Gastrocnemius medialis (tissue), 4 donors: ENCODE measurements around the gene CHMP2A. TPM values are rescaled to one million over a fixed set of nuclear protein-coding genes. Genes with fewer than 3 reads are reported as not detected.

Source experiments
- ATAC-seq, 2 donors: fragments of 150-250 bp; one replicate each; pipeline ENCODE4 v1.9.1; 2016
- DNase-seq, 2 donors: peaks; one replicate each; pipeline ENCODE4 v3.0.0-alpha.2; 2019
- H3K27ac ChIP-seq, 4 donors: fragments of 200-600 bp; sonication (generic); 1 replicate in 1 of 4; 2 replicates in 3 of 4; pipeline ENCODE4 v1.5.1; 2016 to 2018; ENCODE audit warnings: mild to moderate bottlenecking in 2 of 4, moderate library complexity in 1 of 4
- H3K27me3 ChIP-seq, 3 donors: fragments of 200-600 bp; sonication (generic) in 2 of 3; 1 replicate in 1 of 3; 2 replicates in 2 of 3; pipeline versions ENCODE4 v1.5.1 to v1.6.0; 2016 to 2019; ENCODE audit warnings: mild to moderate bottlenecking in 1 of 3, moderate library complexity in 1 of 3
- H3K36me3 ChIP-seq, 2 donors: fragments of 200-600 bp; sonication (generic) in 1 of 2; one replicate each; pipeline ENCODE4 v1.5.1; 2017 to 2018
- H3K4me1 ChIP-seq, 2 donors: fragments of 200-600 bp; sonication (generic) in 1 of 2; one replicate each; pipeline ENCODE4 v1.5.1; 2016 to 2017; ENCODE audit warnings: mild to moderate bottlenecking in 2 of 2
- H3K4me3 ChIP-seq, 4 donors: fragments of 200-600 bp; sonication (generic) in 3 of 4; 1 replicate in 1 of 4; 2 replicates in 3 of 4; pipeline ENCODE4 v1.5.1; 2016 to 2019; ENCODE audit warnings: mild to moderate bottlenecking in 2 of 4
- H3K9me3 ChIP-seq, 3 donors: fragments of 200-600 bp; sonication (generic) in 2 of 3; 1 replicate in 1 of 3; 2 replicates in 2 of 3; pipeline ENCODE4 v1.5.1; 2016 to 2019
- POLR2A ChIP-seq, 2 donors: fragments of 450-650 bp; IDR thresholded peaks; one replicate each; pipeline ENCODE4 v1.6.1; 2017; ENCODE audit warnings: antibody characterized with exemption in 2 of 2, mild to moderate bottlenecking in 2 of 2, moderate library complexity in 2 of 2
- in situ Hi-C, 4 donors: fragments of 200-750 bp; cut with MboI; loops; one replicate each; pipeline versions ENCODE4 v1.15.0 to v1.8.0; 2017; ENCODE audit warnings: low sequenced_read_pairs in 4 of 4
- intact Hi-C: fragments of 100-400 bp; cut with DNase I; formaldehyde crosslinking; loops from one replicate; pipeline ENCODE4 v1.15.1; 2023; ENCODE audit warnings: low total_unique reads
- total RNA-seq, 4 donors: library from RNA; depleted of rRNA; stranded (reverse); fragments of >200 nt; gene quantifications; one replicate each; pipeline versions ENCODE4 v1.1.0 to v1.2.3, GENCODE V29; 2016
- TF ChIP-seq, protein P1 (sequence below), 5 experiments: fragments of 450-650 bp in 3 of 5; fragments of 200-600 bp in 2 of 5; sonication (generic) in 2 of 5; IDR thresholded peaks in 4 of 5; conservative IDR thresholded peaks in 1 of 5; 1 replicate in 4 of 5; 2 replicates in 1 of 5; pipeline ENCODE4 v1.5.1; 2016 to 2019; ENCODE audit warnings: antibody characterized with exemption in 5 of 5, mild to moderate bottlenecking in 3 of 5, moderate library complexity in 3 of 5

Gene CHMP2A
- total RNA-seq, 4 donors from 2014 or later, result 82.3 to 165 (median 113) TPM

DNA sequence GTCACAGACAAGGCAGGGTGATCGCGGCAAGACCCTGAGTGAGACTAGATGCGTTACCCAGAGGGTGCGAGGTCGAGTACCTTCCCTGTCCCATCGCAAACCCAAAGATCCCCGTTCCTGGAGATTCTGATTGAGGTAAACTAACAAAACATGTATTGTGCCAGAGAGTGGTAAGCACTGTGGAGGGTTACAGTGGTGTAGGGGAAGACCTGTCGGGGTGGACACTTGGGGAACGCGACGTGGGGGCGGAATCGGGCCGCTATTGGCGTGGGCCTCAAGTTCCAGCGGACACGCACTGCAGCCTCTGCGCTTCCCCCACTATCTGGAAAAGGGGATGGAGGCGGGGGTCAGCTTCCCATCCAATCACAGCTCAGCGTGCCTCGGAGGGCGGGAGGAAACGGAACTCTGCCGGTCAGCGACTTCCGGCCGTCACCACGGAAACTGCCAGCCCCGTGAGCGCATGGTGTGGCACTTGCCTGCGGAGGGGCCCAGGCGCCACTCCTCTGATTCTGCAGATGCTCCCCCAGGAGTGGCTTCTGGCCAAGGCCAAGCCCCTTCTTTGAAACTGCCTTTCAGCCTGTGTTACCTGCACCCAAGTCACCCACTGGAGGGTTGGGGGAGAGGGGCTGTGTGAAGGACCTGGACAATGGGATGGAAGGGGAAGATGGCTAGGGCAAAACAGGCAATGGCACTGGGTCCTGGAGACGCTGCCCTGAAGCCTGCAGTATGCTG is 4.5 kb upstream of the CHMP2A start:
- Histone ChIP-seq H3K36me3 (peaks cover 0 to 17% of the 10 kb centered on the region in 2 donors), H3K4me1 (peaks cover 50 to 69% of the 10 kb centered on the region in 2 donors), H3K27ac (peak overlapping the region; percentile 97 to 99 (median 97)), H3K27me3 (no peaks in the 10 kb centered on the region), H3K4me3 (peak overlapping the region; percentile 72 to 80 (median 78)), H3K9me3 (no peaks in the 10 kb centered on the region)
- ATAC-seq (peak; percentile 61 to 70), DNase-seq (peak; percentile 91 to 92)
- peak; percentile 72 to 75 for TF ChIP-seq POLR2A (IDR thresholded peaks at IDR 0.05)
- TF ChIP-seq, protein P1, sequence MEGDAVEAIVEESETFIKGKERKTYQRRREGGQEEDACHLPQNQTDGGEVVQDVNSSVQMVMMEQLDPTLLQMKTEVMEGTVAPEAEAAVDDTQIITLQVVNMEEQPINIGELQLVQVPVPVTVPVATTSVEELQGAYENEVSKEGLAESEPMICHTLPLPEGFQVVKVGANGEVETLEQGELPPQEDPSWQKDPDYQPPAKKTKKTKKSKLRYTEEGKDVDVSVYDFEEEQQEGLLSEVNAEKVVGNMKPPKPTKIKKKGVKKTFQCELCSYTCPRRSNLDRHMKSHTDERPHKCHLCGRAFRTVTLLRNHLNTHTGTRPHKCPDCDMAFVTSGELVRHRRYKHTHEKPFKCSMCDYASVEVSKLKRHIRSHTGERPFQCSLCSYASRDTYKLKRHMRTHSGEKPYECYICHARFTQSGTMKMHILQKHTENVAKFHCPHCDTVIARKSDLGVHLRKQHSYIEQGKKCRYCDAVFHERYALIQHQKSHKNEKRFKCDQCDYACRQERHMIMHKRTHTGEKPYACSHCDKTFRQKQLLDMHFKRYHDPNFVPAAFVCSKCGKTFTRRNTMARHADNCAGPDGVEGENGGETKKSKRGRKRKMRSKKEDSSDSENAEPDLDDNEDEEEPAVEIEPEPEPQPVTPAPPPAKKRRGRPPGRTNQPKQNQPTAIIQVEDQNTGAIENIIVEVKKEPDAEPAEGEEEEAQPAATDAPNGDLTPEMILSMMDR (IDR thresholded peaks at IDR 0.05 in 4 of 5, conservative IDR thresholded peaks at IDR 0.05 in 1 of 5), result no peak
- intact Hi-C loops (loop anchor here (1.0 kb wide), 1 partner anchor 14 kb away; the partner anchor contains the start of gene MZF1), in situ Hi-C loops (no loop called here)

DNA sequence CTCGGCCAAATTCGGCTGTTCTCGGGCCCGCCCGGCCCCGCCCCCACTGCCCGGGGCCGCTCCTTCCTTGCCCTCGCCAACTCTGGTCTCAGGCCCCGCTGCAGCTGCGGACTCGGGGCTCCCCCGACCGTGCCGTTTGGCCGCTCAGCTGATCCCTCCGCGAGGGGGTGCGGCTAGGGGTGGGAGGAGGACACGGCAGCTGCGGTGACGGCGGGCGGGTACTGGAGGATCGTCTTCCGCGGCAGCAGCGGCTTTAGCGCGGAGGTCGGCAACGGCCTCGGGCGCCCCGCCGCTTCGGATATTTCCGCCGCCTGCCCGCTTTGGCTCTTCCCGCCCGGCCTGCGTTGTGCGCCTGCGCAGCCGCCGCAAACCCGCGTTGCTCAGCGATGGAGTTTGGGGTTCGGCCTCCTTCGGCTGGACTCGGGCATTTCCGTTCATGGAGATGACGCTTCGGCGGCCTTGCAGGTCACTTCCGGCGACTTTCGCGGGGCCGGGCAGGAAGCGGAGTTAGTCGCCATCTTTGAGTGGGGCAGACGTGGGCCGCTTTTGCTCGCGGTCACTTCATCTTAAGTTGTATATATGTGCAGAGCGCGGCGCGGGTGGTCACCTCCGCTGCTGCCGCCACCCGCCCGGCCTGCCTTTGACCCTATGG is 3.8 kb upstream of the CHMP2A start:
- no peaks in the 10 kb centered on the region for H3K27me3 ChIP-seq
- ATAC-seq (peak; percentile 81 to 84), DNase-seq (peak; percentile 99)
- TF ChIP-seq POLR2A (IDR thresholded peaks at IDR 0.05), result peak; percentile 60 to 69
- TF ChIP-seq, protein P1 (IDR thresholded peaks at IDR 0.05 in 4 of 5, conservative IDR thresholded peaks at IDR 0.05 in 1 of 5), result no peak
- peaks cover 0 to 17% of the 10 kb centered on the region in 2 donors for H3K36me3 ChIP-seq
- in situ Hi-C loops, result no loop called here
- H3K27ac ChIP-seq, result peak overlapping the region; percentile 97 to 99 (median 97)
- H3K4me3 ChIP-seq, result peak overlapping the region; percentile 72 to 80 (median 78)
- H3K9me3 ChIP-seq, result no peaks in the 10 kb centered on the region
- intact Hi-C loops, result loop anchor here (1.0 kb wide), 2 partner anchors 14 to 15 kb away; partner anchors contain the start of genes MZF1 and TRIM28
- H3K4me1 ChIP-seq, result peaks cover 55 to 73% of the 10 kb centered on the region in 2 donors

DNA sequence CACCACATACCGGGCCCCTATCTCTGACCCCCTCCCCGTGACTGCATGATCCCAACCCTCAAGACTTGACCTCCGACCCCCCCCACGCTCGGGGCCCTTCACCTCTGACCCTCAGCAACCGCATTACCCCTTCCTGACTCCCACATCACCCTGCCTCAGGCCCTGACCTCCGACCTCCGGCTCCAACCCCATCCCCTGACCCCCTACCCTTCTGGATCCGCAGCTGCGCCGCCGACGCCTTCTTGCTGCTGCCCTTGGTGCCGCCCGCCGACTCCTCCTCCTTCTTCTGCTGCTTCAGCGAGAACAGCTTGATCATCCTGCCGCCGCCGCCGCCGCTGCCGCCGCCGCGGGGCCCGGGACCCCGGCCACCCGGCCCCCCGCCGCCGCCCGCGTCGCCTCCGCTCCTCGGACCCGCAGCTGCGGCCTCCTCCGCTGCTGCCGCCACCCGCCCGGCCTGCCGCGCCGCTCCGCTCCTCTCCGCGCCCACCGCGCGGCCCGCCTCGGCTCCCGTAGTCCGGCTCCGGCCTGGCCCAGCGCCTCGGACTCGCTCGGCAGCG is 3.2 kb upstream of the CHMP2A start, which contains the start of gene UBE2M:
Gene UBE2M (minus strand): TSS at position 546 of the 557 bp plus-strand sequence. CDS start 230 bp downstream, at position 316.
- H3K27ac ChIP-seq, result peak within 1 kb of the TSS; percentile 97 to 99 (median 97)
- DNase-seq (peak in 1 of 2 donors; percentile 43), ATAC-seq (no peak)
- in situ Hi-C loops, result no loop called here
- TF ChIP-seq, protein P1 (IDR thresholded peaks at IDR 0.05 in 4 of 5, conservative IDR thresholded peaks at IDR 0.05 in 1 of 5), result no peak
- TF ChIP-seq POLR2A (IDR thresholded peaks at IDR 0.05), result peak; percentile 5 to 68
- peak within 1 kb of the TSS; percentile 72 to 95 (median 84) for H3K4me3 ChIP-seq
- H3K27me3 ChIP-seq, result no peaks in the 10 kb centered on the region
- no peaks in the 10 kb centered on the region for H3K9me3 ChIP-seq
- H3K36me3 ChIP-seq, result peaks cover 0 to 17% of the 10 kb centered on the region in 2 donors
- intact Hi-C loops, result loop anchor here (1.0 kb wide), 1 partner anchor 14 kb away; the partner anchor contains the start of gene TRIM28
- H3K4me1 ChIP-seq, result peaks cover 54 to 73% of the 10 kb centered on the region in 2 donors

DNA sequence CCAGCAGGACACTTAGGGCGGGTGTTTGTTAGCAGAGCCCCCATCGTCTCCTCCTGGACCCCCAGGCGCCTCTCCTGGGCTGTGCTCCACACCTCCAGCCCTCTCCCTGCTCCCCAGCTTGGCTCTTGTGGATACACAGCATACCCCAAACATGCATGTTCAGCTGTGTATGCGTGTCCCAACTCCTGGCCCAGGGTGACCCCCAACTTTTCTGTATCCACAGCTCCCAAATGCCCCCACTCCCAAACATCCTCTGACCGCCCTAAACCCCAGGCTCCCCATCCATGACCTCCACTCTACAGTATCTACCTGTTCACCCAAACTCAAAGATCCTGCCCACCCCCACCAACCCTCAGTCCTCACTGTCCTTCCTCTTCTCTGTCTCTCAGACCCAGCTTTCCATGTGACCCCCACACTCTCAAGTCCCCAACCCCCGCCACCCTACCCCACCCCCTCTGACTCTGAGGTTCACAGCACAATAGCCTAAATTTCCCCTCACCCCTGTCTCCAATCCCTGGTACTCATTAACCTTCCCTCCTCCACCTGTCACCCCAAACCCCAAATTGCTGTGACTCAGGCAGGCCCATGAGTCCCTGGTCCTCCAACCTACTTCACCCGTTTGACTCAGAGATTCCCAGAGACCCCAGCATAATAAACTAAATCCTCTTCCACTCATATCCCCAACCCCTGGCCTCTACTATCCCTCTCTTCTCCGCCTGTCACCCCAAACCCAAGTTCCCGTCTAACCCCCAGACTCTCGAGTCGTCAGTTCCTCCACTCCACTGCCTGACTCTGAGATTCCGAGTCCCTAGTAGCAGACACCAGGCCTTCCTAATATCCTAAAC is 2.5 kb upstream of the CHMP2A start:
- in situ Hi-C loops, result no loop called here
- TF ChIP-seq POLR2A (IDR thresholded peaks at IDR 0.05), result no peak
- TF ChIP-seq, protein P1 (IDR thresholded peaks at IDR 0.05 in 4 of 5, conservative IDR thresholded peaks at IDR 0.05 in 1 of 5), result no peak

More for the DNA sequence above, 2.5 kb upstream of the CHMP2A start:
- no peak for ATAC-seq
- Histone ChIP-seq H3K27ac (peak overlapping the region; percentile 97 to 99 (median 97)), H3K36me3 (peaks cover 0 to 21% of the 10 kb centered on the region in 2 donors), H3K4me3 (peak overlapping the region; percentile 72 to 95 (median 84)), H3K4me1 (peaks cover 47 to 68% of the 10 kb centered on the region in 2 donors), H3K9me3 (no peaks in the 10 kb centered on the region), H3K27me3 (no peaks in the 10 kb centered on the region)
- DNase-seq, result no peak
- intact Hi-C loops, result loop anchor here (1.0 kb wide), 1 partner anchor 13 kb away; the partner anchor contains the start of gene TRIM28
